DOHH2 (cell line): Measurements from ENCODE around the gene KHDRBS2.

Experiments used
- EZH2phosphoT487 ChIP-seq: fragments of 200-600 bp; sonication (generic); IDR thresholded peaks from 2 replicates; pipeline ENCODE4 v1.6.1; 2017; ENCODE audit warnings: borderline replicate concordance, mild to moderate bottlenecking, antibody characterized with exemption, low read length, moderate library complexity, mixed read lengths
- TF ChIP-seq, protein P1 (sequence below): fragments of 200-600 bp; sonication (generic); IDR thresholded peaks from one replicate; pipeline ENCODE4 v1.5.1; 2014; ENCODE audit warnings: antibody characterized with exemption, mild to moderate bottlenecking, low read depth, low read length; ENCODE audit not compliant: poor library complexity, severe bottlenecking

- TF ChIP-seq, protein P1, sequence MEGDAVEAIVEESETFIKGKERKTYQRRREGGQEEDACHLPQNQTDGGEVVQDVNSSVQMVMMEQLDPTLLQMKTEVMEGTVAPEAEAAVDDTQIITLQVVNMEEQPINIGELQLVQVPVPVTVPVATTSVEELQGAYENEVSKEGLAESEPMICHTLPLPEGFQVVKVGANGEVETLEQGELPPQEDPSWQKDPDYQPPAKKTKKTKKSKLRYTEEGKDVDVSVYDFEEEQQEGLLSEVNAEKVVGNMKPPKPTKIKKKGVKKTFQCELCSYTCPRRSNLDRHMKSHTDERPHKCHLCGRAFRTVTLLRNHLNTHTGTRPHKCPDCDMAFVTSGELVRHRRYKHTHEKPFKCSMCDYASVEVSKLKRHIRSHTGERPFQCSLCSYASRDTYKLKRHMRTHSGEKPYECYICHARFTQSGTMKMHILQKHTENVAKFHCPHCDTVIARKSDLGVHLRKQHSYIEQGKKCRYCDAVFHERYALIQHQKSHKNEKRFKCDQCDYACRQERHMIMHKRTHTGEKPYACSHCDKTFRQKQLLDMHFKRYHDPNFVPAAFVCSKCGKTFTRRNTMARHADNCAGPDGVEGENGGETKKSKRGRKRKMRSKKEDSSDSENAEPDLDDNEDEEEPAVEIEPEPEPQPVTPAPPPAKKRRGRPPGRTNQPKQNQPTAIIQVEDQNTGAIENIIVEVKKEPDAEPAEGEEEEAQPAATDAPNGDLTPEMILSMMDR = no peak
- no peak for TF ChIP-seq EZH2phosphoT487
Measured at GRCh38 chr6:61947311-61947947, 338.6 kb downstream of the KHDRBS2 start.
